Measurements from ENCODE around the gene SPTBN1.

The SPTBN1 gene

GRCh38 chr2:54557601-54558187, 101.6 kb downstream of the SPTBN1 start:
- peak; percentile 83 to 84 for DNase-seq

DNA sequence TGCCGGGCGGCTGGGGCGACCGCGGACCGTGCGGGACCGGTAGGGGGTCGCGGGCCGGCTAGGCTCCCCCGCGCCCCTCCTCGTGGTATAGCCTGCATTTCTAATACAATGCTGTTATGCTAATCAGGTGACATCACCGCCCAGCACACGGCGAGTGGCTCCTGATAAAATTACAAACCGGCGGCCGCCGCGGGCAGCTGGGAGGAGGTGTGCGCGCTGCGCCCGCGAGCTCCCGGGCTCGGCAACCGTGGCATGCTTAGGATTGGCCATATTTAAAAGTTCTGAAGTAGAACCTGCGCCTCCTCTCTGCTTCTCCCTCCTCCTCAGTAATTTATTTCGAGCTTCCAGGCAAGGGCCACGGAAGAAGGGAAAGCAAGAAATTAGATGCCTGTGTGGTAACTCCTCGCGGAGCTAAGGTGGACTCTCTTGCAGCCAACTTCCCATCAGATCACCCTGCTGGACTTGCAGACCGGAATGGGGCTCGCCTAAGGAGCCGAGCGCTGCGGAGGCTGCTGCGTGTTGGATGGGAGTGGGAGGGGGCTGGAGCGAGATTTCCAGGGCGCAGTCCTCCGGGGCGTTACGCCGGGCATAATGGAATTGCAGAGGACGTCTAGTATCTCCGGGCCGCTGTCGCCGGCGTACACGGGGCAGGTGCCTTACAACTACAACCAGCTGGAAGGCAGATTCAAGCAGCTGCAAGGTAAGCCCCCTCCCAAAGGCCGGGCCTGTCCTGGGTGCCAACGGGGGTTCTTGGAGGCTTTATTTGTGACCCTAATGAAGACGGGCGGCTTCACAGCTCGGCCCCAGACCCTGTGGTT, 102.3 kb downstream of the SPTBN1 start:
- DNase-seq, result peak; percentile 76 to 80

DNA sequence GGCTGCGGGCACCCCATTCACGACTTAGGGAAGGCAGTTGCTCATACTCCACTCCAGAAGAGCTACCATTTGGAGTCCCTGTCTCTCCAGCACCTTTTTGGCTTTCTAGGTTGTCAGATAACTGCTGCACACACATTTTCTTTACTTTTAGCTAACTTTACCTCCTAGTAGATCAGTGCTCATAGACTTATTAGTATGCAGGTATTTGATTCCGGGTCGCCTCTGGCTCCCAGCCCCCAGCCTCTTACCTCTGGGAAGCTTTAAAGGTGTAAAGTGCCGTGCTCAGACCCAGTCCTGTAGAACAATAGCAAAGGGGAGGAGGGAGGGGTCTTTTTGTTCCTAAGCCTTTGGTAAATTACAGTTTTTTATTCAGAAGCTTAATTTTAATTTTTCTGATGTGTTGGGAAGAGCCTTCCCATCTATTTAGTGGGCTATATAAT, 102.9 kb downstream of the SPTBN1 start:
- no peak for DNase-seq

- DNase-seq, result no peak
Measured at GRCh38 chr2:54559593-54560145, 103.5 kb downstream of the SPTBN1 start.

DNA sequence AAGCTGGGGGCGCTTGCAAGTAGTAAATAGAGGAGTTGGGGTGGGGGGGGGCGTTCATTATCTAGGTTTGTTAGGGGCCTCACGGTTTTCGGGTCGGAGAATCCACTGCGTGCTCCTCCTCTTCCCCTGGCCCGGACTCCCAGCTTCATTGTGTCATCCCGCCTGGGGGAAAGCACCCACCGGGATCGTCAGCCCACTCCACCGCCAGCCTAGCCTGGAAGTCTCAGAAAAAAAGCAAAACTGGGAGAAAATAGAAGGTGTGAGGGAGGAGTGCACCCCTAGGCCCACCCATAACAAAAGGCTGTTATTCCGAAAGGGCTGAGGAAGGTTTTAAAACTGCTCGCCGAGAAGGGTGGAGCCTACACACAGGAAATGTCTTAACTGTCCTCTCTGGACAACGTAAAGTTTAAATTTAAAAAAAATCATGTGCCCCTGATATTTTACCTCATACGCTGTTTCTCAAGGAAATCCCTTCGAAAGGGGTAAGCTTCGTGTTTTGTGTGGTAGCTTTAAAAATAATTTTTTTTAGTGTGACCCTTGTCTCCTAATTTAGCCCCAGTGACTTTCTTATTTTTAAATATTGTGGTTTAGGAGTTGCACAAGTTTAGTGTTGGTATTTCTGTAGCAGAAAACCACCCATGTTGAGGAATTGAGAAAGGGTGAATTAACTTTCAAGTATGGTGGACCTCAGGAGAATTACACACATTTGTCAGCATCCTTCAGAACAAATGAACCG, 104.2 kb downstream of the SPTBN1 start:
- DNase-seq, result peak; percentile 63 to 69

- no peak for DNase-seq
Measured at GRCh38 chr2:54561010-54561409, 104.9 kb downstream of the SPTBN1 start.

GRCh38 chr2:54564439-54564838, 108.3 kb downstream of the SPTBN1 start:
- no peak for DNase-seq

DNA sequence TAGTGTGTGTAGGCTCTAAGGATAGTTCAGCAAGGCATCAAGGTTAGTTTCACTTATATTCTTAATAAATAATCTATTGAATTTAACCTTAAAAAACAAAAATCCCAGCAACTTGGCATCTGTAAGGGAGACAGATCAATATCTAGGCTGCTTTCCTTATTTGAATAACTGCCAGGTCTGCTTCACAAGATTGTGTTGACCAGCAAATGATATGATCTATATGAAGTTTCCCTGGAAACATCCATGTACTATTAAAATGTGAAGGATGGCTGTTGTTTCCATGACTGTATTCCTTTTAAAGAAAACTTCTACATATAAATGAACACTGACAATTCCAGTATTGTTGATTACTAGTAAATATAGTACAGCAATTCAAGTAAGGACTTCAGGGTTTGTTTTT, 109.4 kb downstream of the SPTBN1 start:
- no peak for DNase-seq

DNA sequence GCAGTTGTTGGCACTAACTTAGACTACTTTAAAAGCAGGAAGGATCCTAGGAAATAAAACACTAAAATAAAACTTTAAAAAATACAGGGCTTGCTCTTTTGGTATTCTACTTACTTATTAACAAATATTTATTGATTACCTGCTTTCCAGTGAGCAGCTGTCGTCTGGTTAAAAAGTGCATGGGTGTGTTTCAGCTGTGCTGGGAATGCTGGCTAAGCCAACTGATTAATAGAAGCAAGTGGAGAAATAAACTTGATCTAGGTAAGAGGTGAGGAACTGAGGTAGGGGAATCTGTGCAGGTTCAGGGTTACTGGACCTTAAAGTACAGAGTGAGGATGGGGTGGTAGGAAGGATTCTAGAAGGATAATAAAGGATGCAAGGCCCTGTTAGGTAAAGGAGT, 110.8 kb downstream of the SPTBN1 start:
- no peak for DNase-seq

- DNase-seq, result no peak
Measured at GRCh38 chr2:54568876-54569321, 112.8 kb downstream of the SPTBN1 start.

GRCh38 chr2:54569745-54570301, 113.7 kb downstream of the SPTBN1 start:
- no peak for DNase-seq

- no peak for DNase-seq
Measured at GRCh38 chr2:54570321-54570855, 114.3 kb downstream of the SPTBN1 start.

GRCh38 chr2:54570925-54571694, 115.0 kb downstream of the SPTBN1 start:
- DNase-seq, result peak; percentile 84 to 87

GRCh38 chr2:54572262-54572635, 116.1 kb downstream of the SPTBN1 start:
- no peak for DNase-seq

DNA sequence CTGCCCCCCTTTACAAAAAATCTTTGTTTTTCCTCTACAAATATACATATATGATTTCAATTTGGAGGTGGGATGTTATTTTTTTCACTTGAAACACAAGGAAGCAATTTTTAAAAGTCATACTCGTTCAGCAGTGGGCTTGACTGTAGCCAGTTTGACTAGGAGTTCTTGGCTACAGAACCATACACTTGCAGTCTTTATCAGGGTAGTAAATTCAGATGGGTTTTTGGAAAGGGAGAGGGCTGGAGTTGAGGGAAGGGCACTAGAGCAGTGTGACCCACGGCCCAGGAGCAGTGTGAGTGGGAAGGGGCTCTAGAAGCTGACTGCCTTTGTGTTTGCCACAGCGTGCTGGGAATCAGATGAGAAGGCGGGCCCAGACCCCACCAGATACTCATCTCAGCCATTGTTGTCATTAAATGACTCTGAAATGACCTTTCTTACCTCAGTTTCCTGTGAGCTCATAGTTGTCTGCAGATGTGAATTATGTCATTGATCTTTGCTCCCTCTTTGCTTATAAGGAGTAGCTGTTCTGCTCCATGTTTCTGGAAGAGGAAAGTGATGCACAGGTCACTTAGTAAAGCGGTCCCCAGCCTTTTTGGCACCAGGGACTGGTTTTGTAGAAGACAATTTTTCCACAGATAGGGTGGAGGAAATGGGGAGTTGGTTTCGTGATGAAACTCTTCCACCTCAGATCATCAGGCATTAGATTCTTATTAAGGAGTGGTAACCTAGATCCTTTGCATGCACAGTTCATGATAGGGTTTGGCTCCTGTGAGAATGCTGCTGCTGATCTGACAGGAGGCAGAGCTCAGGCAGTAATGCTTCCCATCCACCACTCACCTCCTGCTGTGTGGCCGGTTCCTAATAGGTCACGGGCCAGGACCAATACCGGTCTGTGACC, 116.8 kb downstream of the SPTBN1 start:
- DNase-seq, result peak; percentile 71 to 73

GRCh38 chr2:54573537-54573919, 117.4 kb downstream of the SPTBN1 start:
- DNase-seq, result no peak

GRCh38 chr2:54574107-54574859, 118.2 kb downstream of the SPTBN1 start:
- peak; percentile 66 to 73 for DNase-seq

- no peak for DNase-seq
Measured at GRCh38 chr2:54574860-54575247, 118.7 kb downstream of the SPTBN1 start.

GRCh38 chr2:54575379-54575888, 119.3 kb downstream of the SPTBN1 start:
- DNase-seq, result peak; percentile 58 to 65

- no peak for DNase-seq
Measured at GRCh38 chr2:54577035-54577434, 120.9 kb downstream of the SPTBN1 start.
